OCI-LY3 (cell line): ENCODE measurements around the gene AQP10.
"Not testable (repeated sequence)": the region's sequence is repeated elsewhere in the genome, so short reads cannot be mapped to it uniquely, and the experiment has no call there.

Experiments used
- CTCF ChIP-seq: fragments of 200-600, 300-600 bp; sonication (generic); IDR thresholded peaks from 2 replicates; pipeline ENCODE4 v1.5.1; 2014; ENCODE audit warnings: antibody characterized with exemption, low read length, low read depth
- EZH2phosphoT487 ChIP-seq: fragments of 200-600 bp; shearing (Covaris generic); IDR thresholded peaks from 2 replicates; pipeline ENCODE4 v1.6.1; 2018; ENCODE audit warnings: antibody characterized with exemption, mixed run types, low read depth

GRCh38 chr1:154321609-154321934 lies 679 bp downstream of the AQP10 start:
- not testable (repeated sequence) for TF ChIP-seq CTCF, EZH2phosphoT487
